ENCODE data around the gene RYR2.

Gene RYR2

DNA sequence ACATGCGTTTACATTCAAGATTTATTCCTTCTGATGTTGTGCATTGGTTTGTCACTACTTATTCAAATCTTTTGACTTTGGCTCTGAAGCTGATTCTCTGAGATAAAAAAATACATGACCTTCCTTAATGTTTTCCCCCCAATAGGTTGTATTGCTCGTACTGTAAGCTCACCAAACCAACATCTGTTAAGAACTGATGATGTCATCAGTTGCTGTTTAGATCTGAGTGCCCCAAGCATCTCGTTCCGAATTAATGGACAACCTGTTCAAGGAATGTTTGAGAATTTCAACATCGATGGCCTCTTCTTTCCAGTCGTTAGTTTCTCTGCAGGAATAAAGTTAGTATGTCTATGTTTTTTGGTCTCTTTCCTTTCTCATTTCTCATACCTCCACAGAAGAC lies 458.6 kb downstream of the RYR2 start:
- H3K4me3 ChIP-seq: no peak overlapping the region
- no peak overlapping the region for H3K27ac ChIP-seq
- TF ChIP-seq, protein P1, sequence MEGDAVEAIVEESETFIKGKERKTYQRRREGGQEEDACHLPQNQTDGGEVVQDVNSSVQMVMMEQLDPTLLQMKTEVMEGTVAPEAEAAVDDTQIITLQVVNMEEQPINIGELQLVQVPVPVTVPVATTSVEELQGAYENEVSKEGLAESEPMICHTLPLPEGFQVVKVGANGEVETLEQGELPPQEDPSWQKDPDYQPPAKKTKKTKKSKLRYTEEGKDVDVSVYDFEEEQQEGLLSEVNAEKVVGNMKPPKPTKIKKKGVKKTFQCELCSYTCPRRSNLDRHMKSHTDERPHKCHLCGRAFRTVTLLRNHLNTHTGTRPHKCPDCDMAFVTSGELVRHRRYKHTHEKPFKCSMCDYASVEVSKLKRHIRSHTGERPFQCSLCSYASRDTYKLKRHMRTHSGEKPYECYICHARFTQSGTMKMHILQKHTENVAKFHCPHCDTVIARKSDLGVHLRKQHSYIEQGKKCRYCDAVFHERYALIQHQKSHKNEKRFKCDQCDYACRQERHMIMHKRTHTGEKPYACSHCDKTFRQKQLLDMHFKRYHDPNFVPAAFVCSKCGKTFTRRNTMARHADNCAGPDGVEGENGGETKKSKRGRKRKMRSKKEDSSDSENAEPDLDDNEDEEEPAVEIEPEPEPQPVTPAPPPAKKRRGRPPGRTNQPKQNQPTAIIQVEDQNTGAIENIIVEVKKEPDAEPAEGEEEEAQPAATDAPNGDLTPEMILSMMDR (IDR thresholded peaks at IDR 0.05): no peak
- DNase-seq (ENCODE audit: low spot score): no peak

DNA sequence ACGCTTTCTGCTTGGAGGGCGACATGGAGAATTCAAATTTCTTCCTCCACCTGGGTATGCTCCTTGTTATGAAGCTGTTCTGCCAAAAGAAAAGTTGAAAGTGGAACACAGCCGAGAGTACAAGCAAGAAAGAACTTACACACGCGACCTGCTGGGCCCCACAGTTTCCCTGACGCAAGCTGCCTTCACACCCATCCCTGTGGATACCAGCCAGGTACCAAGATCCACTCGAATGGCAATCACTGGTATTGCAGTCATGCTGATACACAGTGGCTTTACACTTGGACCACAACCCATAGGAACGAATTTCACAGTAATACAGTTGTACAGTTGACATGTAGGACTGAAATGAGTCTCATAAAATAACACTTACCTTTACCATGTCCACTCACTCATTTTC lies 461.3 kb downstream of the RYR2 start:
- no peak for DNase-seq (ENCODE audit: low spot score)
- TF ChIP-seq, protein P1 (IDR thresholded peaks at IDR 0.05): no peak
- H3K27ac ChIP-seq: no peak overlapping the region
- no peak overlapping the region for H3K4me3 ChIP-seq

DNA sequence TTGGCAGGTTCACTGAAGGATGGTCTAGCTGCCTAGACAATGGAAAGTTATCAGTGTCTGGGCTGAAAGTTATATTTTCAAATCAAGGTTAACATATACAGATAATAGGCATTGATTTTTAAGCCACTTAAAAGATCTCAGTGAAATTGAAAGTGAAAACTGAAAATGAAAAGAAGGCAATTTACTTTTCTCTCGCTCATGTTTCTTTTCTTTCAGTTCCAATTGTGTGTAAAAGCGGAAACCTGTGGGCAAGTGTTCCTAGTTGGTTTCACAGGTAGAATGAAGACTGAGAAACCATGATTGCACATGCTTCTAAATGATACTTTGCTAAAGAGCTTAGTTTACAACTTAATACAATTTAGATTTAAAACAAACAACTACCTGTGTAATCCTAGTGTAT lies 465.0 kb downstream of the RYR2 start:
- no peak overlapping the region for H3K27ac ChIP-seq
- TF ChIP-seq, protein P1 (IDR thresholded peaks at IDR 0.05): no peak
- no peak for DNase-seq (ENCODE audit: low spot score)
- no peak overlapping the region for H3K4me3 ChIP-seq

DNA sequence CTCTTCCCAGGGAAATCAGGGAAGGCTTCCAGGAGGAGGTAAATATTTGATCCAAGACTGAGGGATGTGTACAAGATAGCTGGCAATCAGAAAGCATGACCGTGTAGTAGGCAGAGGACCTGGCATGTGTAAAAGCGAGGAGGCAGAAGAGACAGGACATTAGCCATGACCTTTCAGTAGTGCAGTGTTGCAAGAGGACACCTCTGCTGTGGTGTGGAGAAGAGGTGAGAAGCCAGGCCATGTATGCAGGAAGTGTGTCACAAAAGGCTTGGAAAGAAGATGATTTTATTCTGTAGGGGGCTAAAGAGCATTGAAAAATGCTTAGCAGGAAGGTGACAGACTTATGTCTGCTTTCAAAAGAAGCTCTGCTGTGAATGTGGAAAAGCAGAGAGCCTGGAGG lies 467.8 kb downstream of the RYR2 start:
- TF ChIP-seq, protein P1 (IDR thresholded peaks at IDR 0.05): no peak
- Histone ChIP-seq H3K27ac (no peak overlapping the region), H3K4me3 (no peak overlapping the region)
- DNase-seq (ENCODE audit: low spot score): no peak

DNA sequence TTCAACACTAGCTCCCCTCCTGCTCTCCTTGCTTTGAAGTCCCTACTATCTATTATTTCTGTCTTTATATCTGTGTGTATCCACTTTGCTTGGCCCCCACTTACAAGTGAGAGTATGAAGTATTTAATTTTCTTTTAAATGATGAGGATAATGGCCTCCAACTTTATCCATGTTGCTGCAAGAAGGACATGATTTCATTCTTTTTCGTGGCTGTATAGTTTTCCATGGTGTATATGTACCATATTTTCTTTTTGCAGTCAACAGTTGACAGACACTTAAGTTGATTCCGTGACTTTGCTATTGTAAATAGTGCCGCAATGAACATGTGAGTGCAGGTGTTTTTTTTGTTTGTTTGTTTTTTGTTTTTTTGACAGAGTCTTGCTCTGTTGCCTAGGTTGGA lies 483.1 kb downstream of the RYR2 start:
- H3K4me3 ChIP-seq: no peak overlapping the region
- DNase-seq (ENCODE audit: low spot score): no peak
- TF ChIP-seq, protein P1 (IDR thresholded peaks at IDR 0.05): no peak
- no peak overlapping the region for H3K27ac ChIP-seq

DNA sequence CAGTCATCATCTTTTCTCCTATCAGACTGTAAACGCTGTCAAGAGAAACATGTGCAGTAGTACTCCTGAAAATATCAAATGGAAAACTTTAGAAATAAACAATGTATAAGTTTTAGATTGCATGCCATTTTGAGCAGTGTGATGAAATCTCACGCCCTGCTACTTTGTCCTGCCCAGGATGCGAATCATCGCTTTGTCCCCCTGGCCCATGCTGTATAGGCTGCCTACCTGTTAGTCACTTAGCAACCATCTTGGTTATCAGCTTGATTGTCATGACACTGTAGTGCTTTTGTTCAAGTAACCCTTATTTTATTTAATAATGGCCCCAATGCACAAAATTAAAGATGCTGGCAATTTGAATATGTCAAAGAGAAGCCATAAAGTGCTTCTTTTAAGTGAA lies 485.8 kb downstream of the RYR2 start:
- no peak overlapping the region for H3K27ac ChIP-seq
- H3K4me3 ChIP-seq: no peak overlapping the region
- DNase-seq (ENCODE audit: low spot score): no peak
- TF ChIP-seq, protein P1 (IDR thresholded peaks at IDR 0.05): no peak

DNA sequence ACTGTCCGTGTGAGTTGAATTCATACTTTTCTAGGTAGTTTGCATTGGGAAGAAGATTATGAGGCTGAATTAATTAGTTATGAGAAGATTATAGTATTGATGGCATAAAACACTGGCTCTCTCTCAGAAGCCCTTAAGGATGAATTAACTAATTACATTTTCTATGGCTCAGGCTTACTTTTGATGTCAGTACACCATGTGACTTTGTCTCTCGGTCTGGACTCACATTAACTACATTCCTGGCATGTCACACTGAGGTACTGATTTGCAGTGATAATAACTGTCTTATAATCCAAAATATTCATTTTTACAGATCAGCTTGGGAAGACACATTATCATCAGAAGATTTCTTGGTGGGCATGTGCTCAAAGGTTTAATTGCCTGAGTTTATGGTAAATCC lies 486.6 kb downstream of the RYR2 start:
- DNase-seq (ENCODE audit: low spot score): no peak
- TF ChIP-seq, protein P1 (IDR thresholded peaks at IDR 0.05): no peak

More for the DNA sequence above, 486.6 kb downstream of the RYR2 start:
- H3K4me3 ChIP-seq: no peak overlapping the region
- no peak overlapping the region for H3K27ac ChIP-seq
